ENCODE results near the gene TWF2.

TWF2 gene

GRCh38 chr3:52221141-52221562, 17.8 kb downstream of the TWF2 start:
- no peak overlapping the region for H3K27ac ChIP-seq
- TF ChIP-seq ZFX (IDR thresholded peaks at IDR 0.05; ENCODE audit: borderline replicate concordance) (no peak), CTCF (IDR thresholded peaks at IDR 0.05) (no peak)

GRCh38 chr3:52220380-52221026, 18.5 kb downstream of the TWF2 start:
- H3K27ac ChIP-seq: no peak overlapping the region

GRCh38 chr3:52218937-52219650, 19.9 kb downstream of the TWF2 start:
- H3K27ac ChIP-seq: no peak overlapping the region
- TF ChIP-seq ZFX (IDR thresholded peaks at IDR 0.05; ENCODE audit: borderline replicate concordance) (no peak), CTCF (IDR thresholded peaks at IDR 0.05) (no peak)

More at GRCh38 chr3:52220380-52221026, 18.5 kb downstream of the TWF2 start:
- TF ChIP-seq ZFX (IDR thresholded peaks at IDR 0.05; ENCODE audit: borderline replicate concordance) (no peak), CTCF (IDR thresholded peaks at IDR 0.05) (peak; percentile 94)

- no peak overlapping the region for H3K27ac ChIP-seq
- TF ChIP-seq ZFX (IDR thresholded peaks at IDR 0.05; ENCODE audit: borderline replicate concordance): no peak
- no peak for TF ChIP-seq CTCF (IDR thresholded peaks at IDR 0.05)
Measured at GRCh38 chr3:52218454-52218853, 20.5 kb downstream of the TWF2 start.

- no peak for TF ChIP-seq ZFX (IDR thresholded peaks at IDR 0.05; ENCODE audit: borderline replicate concordance)
- TF ChIP-seq CTCF (IDR thresholded peaks at IDR 0.05): no peak
- H3K27ac ChIP-seq: no peak overlapping the region
Measured at GRCh38 chr3:52218026-52218425, 20.9 kb downstream of the TWF2 start.

- no peak overlapping the region for H3K27ac ChIP-seq
- no peak for TF ChIP-seq ZFX (IDR thresholded peaks at IDR 0.05; ENCODE audit: borderline replicate concordance)
- no peak for TF ChIP-seq CTCF (IDR thresholded peaks at IDR 0.05)
Measured at GRCh38 chr3:52217409-52217805, 21.6 kb downstream of the TWF2 start.
